Neuronal stem cell (in vitro differentiated cells): ENCODE data around the gene PRKD1.

ENCODE experiments used
- DNase-seq: peaks from one replicate; pipeline ENCODE4 v3.0.0-alpha.2; 2013; ENCODE audit warnings: low spot score
- H2AFZ ChIP-seq: one replicate; pipeline ENCODE4 v1.6.1; 2013; ENCODE audit warnings: mild to moderate bottlenecking, low read length, inconsistent platforms
- H2AK5ac ChIP-seq: 2 replicates; pipeline ENCODE4 v1.6.1; 2013; ENCODE audit warnings: low read depth, mild to moderate bottlenecking, inconsistent platforms, low read length, moderate library complexity, mixed read lengths
- H2BK120ac ChIP-seq: 2 replicates; pipeline ENCODE4 v1.6.1; 2013; ENCODE audit warnings: low read depth, mild to moderate bottlenecking, inconsistent platforms, low read length, moderate library complexity, mixed read lengths
- H2BK12ac ChIP-seq: one replicate; pipeline ENCODE4 v1.6.1; 2013; ENCODE audit warnings: low read length, inconsistent platforms
- H2BK15ac ChIP-seq: 2 replicates; pipeline ENCODE4 v1.6.1; 2013; ENCODE audit warnings: mild to moderate bottlenecking, low read length, inconsistent platforms, mixed read lengths
- H2BK5ac ChIP-seq: one replicate; pipeline ENCODE4 v1.6.1; 2013; ENCODE audit warnings: inconsistent platforms, mild to moderate bottlenecking, low read length, moderate library complexity
- H3K14ac ChIP-seq: one replicate; pipeline ENCODE4 v1.6.1; 2013; ENCODE audit warnings: low read length, inconsistent platforms
- H3K18ac ChIP-seq: 2 replicates; pipeline ENCODE4 v1.6.1; 2013; ENCODE audit warnings: low read length, inconsistent platforms
- H3K23ac ChIP-seq: 2 replicates; pipeline ENCODE4 v1.6.1; 2013; ENCODE audit warnings: low read depth, mild to moderate bottlenecking, mixed read lengths, low read length, inconsistent platforms; ENCODE audit not compliant: poor library complexity
- H3K27ac ChIP-seq: replicated peaks from 3 replicates; pipeline ENCODE4 v1.5.1; 2013; ENCODE audit warnings: low read length, inconsistent platforms
- H3K27me3 ChIP-seq, 3 experiments: 2 replicates each; pipeline ENCODE4 v1.6.1; 2013; ENCODE audit warnings: low read length in 3 of 3, mild to moderate bottlenecking in 2 of 3, inconsistent platforms in 1 of 3, low read depth in 1 of 3, mixed read lengths in 1 of 3, moderate library complexity in 1 of 3; ENCODE audit not compliant: control insufficient read depth in 3 of 3, insufficient read depth in 3 of 3
- H3K36me3 ChIP-seq, 2 donors: replicated peaks in 1 of 2; 2 replicates each; pipeline ENCODE4 v1.6.1; 2013; ENCODE audit warnings: low read length in 2 of 2; ENCODE audit not compliant: control insufficient read depth in 2 of 2, insufficient read depth in 2 of 2
- H3K4ac ChIP-seq: 2 replicates; pipeline ENCODE4 v1.6.1; 2013; ENCODE audit warnings: inconsistent platforms, mild to moderate bottlenecking, low read length, moderate library complexity
- H3K4me1 ChIP-seq, 2 donors: 1 replicate in 1 of 2; 2 replicates in 1 of 2; pipeline ENCODE4 v1.6.1; 2013; ENCODE audit warnings: low read length in 2 of 2, low read depth in 1 of 2; ENCODE audit not compliant: control insufficient read depth in 2 of 2, insufficient read depth in 1 of 2
- H3K4me2 ChIP-seq: one replicate; pipeline ENCODE4 v1.6.1; 2013; ENCODE audit warnings: mild to moderate bottlenecking, low read length, inconsistent platforms; ENCODE audit not compliant: insufficient read depth, poor library complexity, severe bottlenecking
- H3K4me3 ChIP-seq, 2 donors: 2 replicates each; pipeline ENCODE4 v1.5.1; 2013; ENCODE audit warnings: low read length in 2 of 2, mild to moderate bottlenecking in 2 of 2, inconsistent platforms in 1 of 2, moderate library complexity in 1 of 2
- H3K79me1 ChIP-seq: one replicate; pipeline ENCODE4 v1.6.1; 2013; ENCODE audit warnings: low read depth, mild to moderate bottlenecking, inconsistent platforms, low read length, moderate library complexity
- H3K9ac ChIP-seq: one replicate; pipeline ENCODE4 v1.6.1; 2013; ENCODE audit warnings: mild to moderate bottlenecking, low read depth, low read length, inconsistent platforms; ENCODE audit not compliant: poor library complexity
- H3K9me3 ChIP-seq, 2 donors: replicated peaks in 1 of 2; 2 replicates each; pipeline versions ENCODE3 to v1.6.1; 2013; ENCODE audit warnings: low read length in 2 of 2, mild to moderate bottlenecking in 2 of 2, inconsistent platforms in 1 of 2, low read depth in 1 of 2, mixed read lengths in 1 of 2, moderate library complexity in 1 of 2; ENCODE audit not compliant: control insufficient read depth in 2 of 2, insufficient read depth in 1 of 2
- H4K8ac ChIP-seq: one replicate; pipeline ENCODE4 v1.6.1; 2013; ENCODE audit warnings: low read depth, mild to moderate bottlenecking, inconsistent platforms, low read length, moderate library complexity
- H4K91ac ChIP-seq: one replicate; pipeline ENCODE4 v1.6.1; 2013; ENCODE audit warnings: low read length, low read depth, mild to moderate bottlenecking, inconsistent platforms; ENCODE audit not compliant: poor library complexity
- WGBS, 2 donors: extraction: QIAGEN DNeasy Blood & Tissue Kit; methylation state at CpG; one replicate each; pipeline ENCODE4 v1.1.7; 2013; ENCODE audit warnings: missing lambda C conversion rate in 2 of 2, mixed read lengths in 1 of 2; ENCODE audit not compliant: insufficient read length in 2 of 2, insufficient replicate concordance in 1 of 2; ENCODE audit errors: extremely low coverage in 2 of 2; 5-methylcytosine and 5-hydroxymethylcytosine counted together

The PRKD1 gene

DNA sequence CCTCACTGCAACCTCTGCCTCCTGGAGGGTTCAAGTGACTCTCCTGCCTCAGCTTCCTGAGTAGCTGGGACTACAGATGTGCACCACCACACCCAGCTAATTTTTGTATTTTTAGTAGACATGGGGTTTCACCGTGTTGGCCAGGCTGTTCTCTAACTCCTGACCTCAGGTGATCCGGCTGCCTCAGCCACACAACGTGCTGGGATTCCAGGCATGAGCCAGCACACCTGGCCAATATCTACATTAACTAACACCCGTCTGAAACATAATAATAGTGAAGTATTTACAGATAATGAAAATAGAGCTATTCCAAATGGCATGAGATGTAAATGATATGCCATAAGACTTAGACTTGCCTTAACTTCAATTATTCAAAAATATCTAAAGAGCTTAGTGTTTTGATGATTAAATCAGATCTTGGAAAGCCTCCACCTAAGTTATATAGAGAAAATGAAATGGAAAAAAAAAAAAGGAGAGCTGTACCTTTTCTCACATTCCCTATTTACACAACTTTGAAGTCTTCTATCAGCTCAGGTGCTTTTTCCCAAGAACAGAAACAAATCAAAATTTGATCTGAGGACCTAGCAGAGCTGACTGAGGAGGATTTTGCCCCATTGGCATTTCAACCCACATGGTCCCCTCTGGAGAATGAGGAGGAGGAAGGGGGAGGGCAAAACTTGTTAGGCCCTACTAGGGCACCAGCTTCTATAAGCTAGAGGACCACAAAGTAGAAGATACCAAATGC is 309.2 kb downstream of the PRKD1 start:
- Histone ChIP-seq H2AFZ (no peak overlapping the region), H2BK15ac (no peak overlapping the region), H3K4ac (no peak overlapping the region), H3K9ac (no peak overlapping the region), H3K4me3 (no peak overlapping the region), H3K4me2 (no peak overlapping the region), H3K27me3 (no peaks in the 10 kb centered on the region), H4K91ac (no peak overlapping the region), H3K79me1 (no peaks in the 10 kb centered on the region), H3K36me3 (no peaks in the 10 kb centered on the region), H4K8ac (no peak overlapping the region), H3K9me3 (no peaks in the 10 kb centered on the region), H2AK5ac (no peak overlapping the region), H3K14ac (no peak overlapping the region), H3K18ac (no peak overlapping the region), H2BK12ac (no peak overlapping the region), H2BK120ac (no peak overlapping the region), H3K23ac (no peak overlapping the region), H3K27ac (no peak overlapping the region), H3K4me1 (no peaks in the 10 kb centered on the region), H2BK5ac (no peak overlapping the region)
- no peak for DNase-seq
- WGBS, 2 donors, result no CpG with 5 or more reads among the region's 4 CpGs

GRCh38 chr14:29616922-29617321 is 310.7 kb downstream of the PRKD1 start:
- Histone ChIP-seq H2AFZ (no peak overlapping the region), H3K4me3 (no peak overlapping the region), H2BK12ac (no peak overlapping the region), H3K14ac (no peak overlapping the region), H2BK120ac (no peak overlapping the region), H3K36me3 (no peaks in the 10 kb centered on the region), H3K4me2 (no peak overlapping the region), H2AK5ac (no peak overlapping the region), H3K4me1 (no peaks in the 10 kb centered on the region), H4K91ac (no peak overlapping the region), H3K27ac (no peak overlapping the region), H3K4ac (no peak overlapping the region), H4K8ac (no peak overlapping the region), H2BK5ac (no peak overlapping the region), H3K27me3 (no peaks in the 10 kb centered on the region), H3K9me3 (no peaks in the 10 kb centered on the region), H3K23ac (no peak overlapping the region), H3K9ac (no peak overlapping the region), H3K79me1 (no peaks in the 10 kb centered on the region), H3K18ac (no peak overlapping the region), H2BK15ac (no peak overlapping the region)
- no peak for DNase-seq

GRCh38 chr14:29608861-29609260 is 318.8 kb downstream of the PRKD1 start:
- WGBS, 2 donors, result no CpG with 5 or more reads among the region's 2 CpGs
- Histone ChIP-seq H2BK120ac (no peak overlapping the region), H3K9me3 (no peaks in the 10 kb centered on the region), H3K9ac (no peak overlapping the region), H3K4me2 (no peak overlapping the region), H3K14ac (no peak overlapping the region), H3K36me3 (no peaks in the 10 kb centered on the region), H3K27me3 (no peaks in the 10 kb centered on the region), H3K4me1 (no peaks in the 10 kb centered on the region), H3K4me3 (no peak overlapping the region), H4K8ac (no peak overlapping the region), H2BK12ac (no peak overlapping the region), H2AK5ac (no peak overlapping the region), H3K18ac (no peak overlapping the region), H3K23ac (no peak overlapping the region), H4K91ac (no peak overlapping the region), H3K79me1 (no peaks in the 10 kb centered on the region), H2BK15ac (no peak overlapping the region), H2AFZ (no peak overlapping the region), H3K27ac (no peak overlapping the region), H2BK5ac (no peak overlapping the region), H3K4ac (no peak overlapping the region)
- no peak for DNase-seq

GRCh38 chr14:29607169-29607568 is 320.5 kb downstream of the PRKD1 start:
- Histone ChIP-seq H3K36me3 (no peaks in the 10 kb centered on the region), H3K4me2 (no peak overlapping the region), H3K27me3 (no peaks in the 10 kb centered on the region), H3K4me3 (no peak overlapping the region), H2AK5ac (no peak overlapping the region), H2BK120ac (no peak overlapping the region), H2BK5ac (no peak overlapping the region), H3K27ac (no peak overlapping the region), H3K14ac (no peak overlapping the region), H3K18ac (no peak overlapping the region), H3K23ac (no peak overlapping the region), H2BK12ac (no peak overlapping the region), H3K79me1 (no peaks in the 10 kb centered on the region), H2AFZ (no peak overlapping the region), H4K91ac (no peak overlapping the region), H4K8ac (no peak overlapping the region), H3K4me1 (no peaks in the 10 kb centered on the region), H2BK15ac (no peak overlapping the region), H3K9ac (no peak overlapping the region), H3K9me3 (no peaks in the 10 kb centered on the region), H3K4ac (no peak overlapping the region)
- WGBS, 2 donors, result no CpG with 5 or more reads among the region's 5 CpGs
- no peak for DNase-seq
